T47D (cell line): Measurements from ENCODE around the gene SRBD1.

Source experiments
- DNase-seq, 2 experiments: peaks; one replicate each; pipeline versions ENCODE4 v3.0.0 to v3.0.0-alpha.2; 2011 to 2012; ENCODE audit warnings: low read depth in 1 of 2, low spot score in 1 of 2
- JUND ChIP-seq: IDR thresholded peaks from 2 replicates; pipeline ENCODE4 v1.6.1; 2012; ENCODE audit warnings: low read depth
- in situ Hi-C: cut with HindIII; loops from 2 replicates; pipeline ENCODE4 v1.10.0; 2016; ENCODE audit warnings: low sequenced_read_pairs, low pct_unique_long_range_greater_than_20kb

SRBD1 gene, protein sequence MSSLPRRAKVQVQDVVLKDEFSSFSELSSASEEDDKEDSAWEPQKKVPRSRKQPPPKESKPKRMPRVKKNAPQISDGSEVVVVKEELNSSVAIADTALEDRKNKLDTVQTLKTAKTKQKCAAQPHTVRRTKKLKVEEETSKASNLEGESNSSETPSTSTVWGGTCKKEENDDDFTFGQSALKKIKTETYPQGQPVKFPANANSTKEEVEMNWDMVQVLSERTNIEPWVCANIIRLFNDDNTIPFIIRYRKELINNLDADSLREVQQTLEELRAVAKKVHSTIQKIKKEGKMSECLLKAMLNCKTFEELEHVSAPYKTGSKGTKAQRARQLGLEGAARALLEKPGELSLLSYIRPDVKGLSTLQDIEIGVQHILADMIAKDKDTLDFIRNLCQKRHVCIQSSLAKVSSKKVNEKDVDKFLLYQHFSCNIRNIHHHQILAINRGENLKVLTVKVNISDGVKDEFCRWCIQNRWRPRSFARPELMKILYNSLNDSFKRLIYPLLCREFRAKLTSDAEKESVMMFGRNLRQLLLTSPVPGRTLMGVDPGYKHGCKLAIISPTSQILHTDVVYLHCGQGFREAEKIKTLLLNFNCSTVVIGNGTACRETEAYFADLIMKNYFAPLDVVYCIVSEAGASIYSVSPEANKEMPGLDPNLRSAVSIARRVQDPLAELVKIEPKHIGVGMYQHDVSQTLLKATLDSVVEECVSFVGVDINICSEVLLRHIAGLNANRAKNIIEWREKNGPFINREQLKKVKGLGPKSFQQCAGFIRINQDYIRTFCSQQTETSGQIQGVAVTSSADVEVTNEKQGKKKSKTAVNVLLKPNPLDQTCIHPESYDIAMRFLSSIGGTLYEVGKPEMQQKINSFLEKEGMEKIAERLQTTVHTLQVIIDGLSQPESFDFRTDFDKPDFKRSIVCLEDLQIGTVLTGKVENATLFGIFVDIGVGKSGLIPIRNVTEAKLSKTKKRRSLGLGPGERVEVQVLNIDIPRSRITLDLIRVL

DNA sequence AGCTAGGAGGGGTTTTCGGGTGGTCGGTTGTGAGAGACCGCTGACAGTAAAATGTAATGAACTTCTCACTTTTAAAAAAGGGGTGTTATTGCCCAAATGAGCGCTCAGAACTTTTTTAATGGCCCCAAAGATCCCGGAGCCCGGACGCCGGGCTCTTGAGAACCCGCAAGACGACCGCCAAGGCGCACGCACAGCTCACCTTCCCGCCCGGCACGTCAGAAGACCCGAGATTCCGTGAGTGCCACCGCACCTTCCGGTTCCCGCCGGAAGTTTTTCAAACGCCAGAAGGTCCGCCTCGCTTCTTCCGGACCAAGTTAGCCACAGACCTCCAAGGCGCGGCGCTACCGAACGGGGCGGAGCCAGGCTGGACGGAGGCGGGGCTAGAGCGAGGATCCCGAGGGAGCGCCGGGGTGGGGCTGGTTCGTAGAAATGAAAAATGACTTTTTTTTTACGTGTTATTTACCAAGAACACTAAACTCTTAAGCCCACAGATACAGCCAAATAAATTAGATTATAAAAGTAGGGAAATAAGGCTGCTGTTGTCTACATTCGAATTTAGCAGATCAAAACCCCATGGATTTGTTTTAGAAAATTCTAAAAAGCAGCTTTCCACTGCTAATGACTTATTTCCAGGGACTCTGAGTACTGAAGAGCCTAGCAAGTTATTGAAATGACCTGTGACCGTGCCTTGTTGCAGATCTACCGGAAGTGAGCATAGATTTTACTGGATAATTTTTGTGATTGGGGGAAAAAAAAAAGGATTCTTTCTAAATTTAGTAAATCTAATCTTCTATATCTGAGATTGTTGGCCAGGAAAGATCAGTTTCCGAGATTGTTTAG, at the start of gene SRBD1:
Gene SRBD1 (minus strand): TSS at position 248 of the 840 bp plus-strand sequence. CDS start 5,826 bp downstream, outside the sequence.
- no peak for TF ChIP-seq JUND
- in situ Hi-C loops, result no loop called here
- peak; percentile 49 to 95 for DNase-seq

- no peak for TF ChIP-seq JUND
- in situ Hi-C loops, result no loop called here
- DNase-seq, result no peak
Observed at GRCh38 chr2:45654250-45654649, 43.2 kb upstream of the SRBD1 start.

GRCh38 chr2:45653122-45653913, 42.3 kb upstream of the SRBD1 start:
- no peak for TF ChIP-seq JUND
- no peak for DNase-seq
- in situ Hi-C loops, result no loop called here

GRCh38 chr2:45652090-45653031, 41.3 kb upstream of the SRBD1 start:
- DNase-seq, result peak in 1 of 2 experiments; percentile 39
- in situ Hi-C loops, result no loop called here
- no peak for TF ChIP-seq JUND

DNA sequence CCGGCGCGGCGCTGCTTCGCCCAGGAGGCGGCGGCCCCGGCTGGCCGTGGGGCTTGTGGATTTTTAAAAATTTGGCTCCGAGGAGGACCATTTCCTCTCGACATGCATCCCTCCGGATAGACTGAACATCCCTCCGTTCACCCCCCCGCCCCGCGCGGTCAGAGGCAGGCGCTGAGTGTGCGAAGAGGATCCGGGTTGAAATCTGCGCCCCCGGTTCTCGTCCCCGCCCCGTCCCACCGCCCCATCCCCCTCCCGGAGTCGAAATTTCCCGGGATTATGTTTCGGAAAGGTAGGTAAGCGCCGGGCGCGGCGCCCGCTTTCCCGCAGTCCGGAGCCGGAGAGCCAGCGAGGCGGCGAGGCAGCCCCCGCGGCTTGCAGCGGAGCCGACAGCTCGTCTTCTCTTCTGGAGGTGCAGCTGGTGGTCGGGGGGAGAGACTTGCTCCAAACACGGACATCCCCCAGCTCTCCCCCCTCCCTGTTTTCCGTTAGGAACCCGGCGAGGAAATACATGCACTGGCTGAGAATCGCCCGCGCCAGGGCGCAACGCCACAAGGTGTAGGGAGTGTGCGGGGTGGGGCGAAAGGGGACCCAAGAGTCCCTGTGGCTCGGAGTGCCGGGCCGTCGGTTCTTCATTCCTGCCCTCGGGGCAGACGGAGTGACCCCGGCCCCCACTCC, 40.5 kb upstream of the SRBD1 start, which contains the start of gene PRKCE:
Gene PRKCE (plus strand): TSS at position 261 of the 675 bp plus-strand sequence.
- in situ Hi-C loops, result no loop called here
- no peak for TF ChIP-seq JUND
- peak in 1 of 2 experiments; percentile 49 for DNase-seq

DNA sequence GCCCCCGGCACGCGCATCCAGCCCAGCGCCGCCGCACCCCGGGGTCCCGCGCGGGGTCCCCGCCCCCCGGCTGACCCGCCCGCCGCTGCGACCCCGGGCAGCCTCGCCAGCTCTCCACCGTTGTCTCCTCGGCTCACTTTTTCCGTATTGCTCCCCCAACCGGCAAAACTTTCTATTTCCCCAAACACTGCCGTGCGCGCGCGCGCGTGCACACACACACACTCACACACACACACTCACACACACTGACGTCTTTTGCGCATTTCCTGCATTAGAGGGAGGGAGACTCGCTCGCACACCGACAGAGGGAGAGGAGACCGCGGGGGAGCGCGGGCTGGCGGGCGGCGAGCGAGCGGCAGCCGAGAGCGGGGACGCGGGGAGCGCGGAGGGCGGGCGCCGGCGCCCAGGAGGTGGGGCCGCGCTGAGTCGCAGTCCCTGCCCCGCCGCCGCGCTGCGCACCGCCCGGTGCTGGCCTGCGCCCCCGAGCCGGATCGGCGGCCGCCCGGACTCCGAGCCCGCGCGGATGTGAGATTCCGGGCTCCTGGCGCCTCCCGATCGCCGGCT, 39.9 kb upstream of the SRBD1 start:
- in situ Hi-C loops, result no loop called here
- no peak for TF ChIP-seq JUND
- peak; percentile 58 to 95 for DNase-seq

DNA sequence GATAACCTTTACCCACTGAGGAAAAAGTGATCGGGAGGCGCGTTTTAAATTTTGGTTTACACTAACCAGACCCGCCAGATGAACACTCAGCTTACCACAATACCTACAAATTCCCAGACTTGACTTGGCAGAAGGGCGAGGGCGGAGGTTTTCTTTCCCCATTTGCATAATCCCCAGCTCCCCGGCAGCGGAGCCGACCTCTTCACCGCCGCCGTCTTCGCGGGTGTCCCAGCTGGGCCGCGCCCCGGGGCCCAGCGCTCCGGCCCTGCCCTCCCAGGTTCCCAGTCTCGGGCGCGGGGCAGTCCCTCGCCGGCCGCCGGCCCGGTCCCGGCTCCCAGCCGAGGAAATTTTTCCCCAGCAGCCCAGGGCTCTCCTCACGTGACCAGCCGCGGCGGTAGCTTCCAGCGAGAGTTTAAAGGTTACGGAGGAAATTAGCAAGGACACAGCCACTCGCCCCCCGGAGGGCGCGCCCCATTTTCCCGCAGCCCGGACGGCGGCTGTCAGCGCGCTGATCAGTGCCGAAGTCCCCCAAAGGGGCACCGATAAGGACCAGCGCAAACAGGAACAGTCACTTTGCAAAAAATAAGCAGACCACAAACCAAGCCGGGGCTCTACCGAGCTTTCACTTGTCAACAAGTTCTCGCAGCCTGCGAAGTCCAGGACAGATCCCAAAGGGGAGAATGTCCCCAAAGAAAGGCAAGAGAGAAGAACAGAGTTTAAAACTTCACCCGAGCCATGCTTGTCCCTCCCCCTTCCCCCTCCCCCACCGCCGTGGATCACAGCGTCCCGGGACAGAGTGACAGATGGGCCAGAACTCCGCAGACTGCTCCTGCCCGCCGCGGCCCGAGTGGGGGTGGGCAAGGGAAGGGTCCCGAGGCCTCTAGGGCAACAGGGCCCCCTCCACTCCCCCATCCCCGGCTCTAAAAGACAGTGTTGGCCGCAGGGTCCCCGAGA, 39.1 kb upstream of the SRBD1 start:
- in situ Hi-C loops, result no loop called here
- DNase-seq, result peak; percentile 54 to 66
- no peak for TF ChIP-seq JUND

- no peak for TF ChIP-seq JUND
- no peak for DNase-seq
- in situ Hi-C loops, result no loop called here
Observed at GRCh38 chr2:45649462-45649857, 38.4 kb upstream of the SRBD1 start.

DNA sequence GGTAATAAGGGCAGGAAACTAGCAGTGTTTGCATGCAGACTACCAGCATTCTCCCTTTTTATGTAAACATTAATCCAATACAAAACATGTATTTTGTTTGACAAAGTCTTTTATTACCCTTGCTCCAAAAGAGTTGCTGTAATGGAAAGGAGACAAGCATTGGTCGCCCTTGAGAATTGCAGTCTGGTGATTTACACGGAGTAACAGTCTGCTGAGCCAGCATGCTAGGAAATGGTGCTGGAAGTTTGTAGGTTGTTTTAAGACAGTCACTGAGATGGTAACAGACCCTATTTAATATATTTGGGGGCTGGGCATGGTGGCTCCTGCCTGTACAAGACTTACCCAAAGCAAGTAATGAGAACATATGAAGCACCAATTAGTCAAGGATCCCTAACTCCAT, 37.6 kb upstream of the SRBD1 start:
- in situ Hi-C loops, result no loop called here
- no peak for DNase-seq
- no peak for TF ChIP-seq JUND
